Activated T-helper 17 cell treated with anti-CD3 and anti-CD28 coated beads, Interleukin-2, amount 50 U/mL, for 72 hours (primary cell): ENCODE measurements around the gene GJA9. TPM values are rescaled to one million over a fixed set of nuclear protein-coding genes. Genes with fewer than 3 reads are reported as not detected.
A peak's percentile ranks its signal among the peaks of the same experiment; 100 is the strongest.
"Not testable (repeated sequence)": the region's sequence is repeated elsewhere in the genome, so short reads cannot be mapped to it uniquely, and the experiment has no call there.

Experiments
- ATAC-seq: fragments of 150-1000 bp; cut with Tn5 transposase; replicated peaks from 2 replicates; pipeline ENCODE4 v1.10.0; 2021; ENCODE audit warnings: mild to moderate bottlenecking, moderate library complexity
- H3K27ac Mint-ChIP-seq: one replicate; pipeline ENCODE4 v1.8.0; 2022; ENCODE audit warnings: mixed read lengths
- H3K27me3 Mint-ChIP-seq: one replicate; pipeline ENCODE4 v1.8.0; 2022; ENCODE audit warnings: mixed read lengths
- H3K36me3 Mint-ChIP-seq: one replicate; pipeline ENCODE4 v1.8.0; 2022; ENCODE audit warnings: low read depth, mild to moderate bottlenecking, mixed read lengths
- H3K4me1 Mint-ChIP-seq: one replicate; pipeline ENCODE4 v1.8.0; 2022; ENCODE audit warnings: mixed read lengths
- H3K4me3 Mint-ChIP-seq: one replicate; pipeline ENCODE4 v1.8.0; 2022; ENCODE audit warnings: mild to moderate bottlenecking, mixed read lengths
- H3K9me3 Mint-ChIP-seq: one replicate; pipeline ENCODE4 v1.8.0; 2022; ENCODE audit warnings: mixed read lengths
- total RNA-seq, 2 donors: library from RNA; stranded (reverse); gene quantifications; one replicate each; pipeline ENCODE4 v1.2.3, GENCODE V29; 2022

Gene GJA9
- total RNA-seq, 2 donors from 2014 or later = not detected

DNA sequence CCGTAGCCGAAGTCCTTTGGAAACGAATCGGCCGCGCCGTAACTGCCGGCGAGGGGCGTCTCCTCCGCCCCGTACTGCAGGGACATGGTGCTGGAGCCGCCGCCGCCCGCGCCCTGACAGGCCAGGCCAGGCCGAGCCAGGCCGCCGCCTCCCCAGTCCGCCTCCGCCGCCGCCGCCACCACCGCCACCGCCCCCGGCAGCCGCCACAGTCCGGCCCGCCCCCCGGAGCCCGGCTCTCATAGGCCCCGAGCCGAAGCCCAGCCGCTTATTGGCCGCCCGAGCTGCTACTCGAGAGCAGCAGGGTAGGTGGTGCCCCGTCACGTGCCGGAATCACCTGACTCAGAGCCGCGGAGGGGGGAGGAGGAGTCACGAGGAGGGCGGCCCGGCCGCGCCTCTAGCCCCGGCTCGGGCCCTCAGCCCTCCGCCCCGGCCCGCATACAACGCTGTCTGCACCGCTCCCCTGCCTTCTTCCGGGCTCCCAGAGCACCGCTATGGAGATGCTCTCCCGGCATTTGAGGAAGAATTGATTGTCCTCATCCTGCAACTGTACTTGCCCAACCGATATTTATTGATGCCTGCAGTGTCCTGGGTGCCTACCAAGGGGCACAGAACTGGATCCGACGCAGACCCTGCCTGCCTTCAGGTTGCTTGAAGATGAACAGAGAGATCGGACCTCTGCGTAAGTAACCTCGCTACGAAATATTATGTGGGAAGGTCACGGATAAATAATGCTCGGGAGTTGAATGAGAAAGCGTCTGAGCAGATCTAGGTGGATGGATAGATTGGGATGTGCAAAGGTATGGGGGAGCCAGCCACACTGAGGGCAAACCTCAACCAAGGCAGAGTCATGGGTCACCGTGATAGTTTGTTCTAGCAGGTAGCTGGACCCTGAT is 21.6 kb downstream of the GJA9 start, which contains the start of gene RRAGC:
Gene RRAGC (minus strand): TSS at position 212 of the 893 bp plus-strand sequence. CDS start 126 bp downstream, at position 86.
- Mint-ChIP-seq H3K4me3 (peak within 1 kb of the TSS; percentile 86), H3K27ac (peak within 1 kb of the TSS; percentile 92), H3K9me3 (no peaks in the 10 kb centered on the region), H3K4me1 (peaks cover 12% of the 10 kb centered on the region), H3K27me3 (no peaks in the 10 kb centered on the region), H3K36me3 (peaks cover 67% of the 10 kb centered on the region)
- ATAC-seq = peak; percentile 93

DNA sequence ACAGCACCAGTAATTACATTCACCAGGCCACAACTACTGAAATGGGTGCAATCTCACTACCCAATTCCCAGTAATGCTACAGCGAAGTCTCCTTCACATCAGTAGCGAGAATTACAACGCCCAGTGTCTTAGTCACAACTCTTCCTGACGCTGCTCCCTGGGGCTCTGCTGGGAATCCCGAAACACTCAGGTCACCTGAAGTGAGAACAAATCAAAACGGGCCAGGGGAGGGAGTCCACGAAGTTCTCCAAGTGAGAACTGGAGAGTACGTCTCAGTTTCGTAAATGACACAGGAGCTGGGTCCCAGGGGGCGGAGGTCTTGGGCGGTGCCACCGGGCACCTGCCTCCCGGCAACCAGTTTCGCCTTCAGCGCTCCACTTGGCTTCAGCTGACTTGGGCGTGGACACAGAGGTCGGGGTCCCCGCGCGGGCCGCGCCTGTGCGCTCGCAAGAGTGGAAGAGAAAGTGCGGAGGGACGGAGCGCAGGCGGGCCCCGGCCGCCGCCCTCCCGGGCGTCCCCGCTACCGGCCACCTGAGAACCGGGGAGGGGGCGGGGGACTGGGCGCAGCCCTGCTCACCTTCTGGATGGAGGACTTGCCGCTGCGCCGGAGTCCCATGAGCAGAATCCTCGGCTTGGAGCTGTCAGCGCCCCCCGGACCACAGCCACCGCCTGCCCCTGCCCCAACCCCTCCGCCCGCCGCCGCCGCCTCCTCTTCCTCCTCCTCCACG is 22.4 kb downstream of the GJA9 start:
- Mint-ChIP-seq H3K27me3 (no peaks in the 10 kb centered on the region), H3K27ac (peak overlapping the region; percentile 92), H3K9me3 (no peaks in the 10 kb centered on the region), H3K4me3 (peak overlapping the region; percentile 86), H3K36me3 (peaks cover 67% of the 10 kb centered on the region), H3K4me1 (peaks cover 12% of the 10 kb centered on the region)
- peak; percentile 56 for ATAC-seq

DNA sequence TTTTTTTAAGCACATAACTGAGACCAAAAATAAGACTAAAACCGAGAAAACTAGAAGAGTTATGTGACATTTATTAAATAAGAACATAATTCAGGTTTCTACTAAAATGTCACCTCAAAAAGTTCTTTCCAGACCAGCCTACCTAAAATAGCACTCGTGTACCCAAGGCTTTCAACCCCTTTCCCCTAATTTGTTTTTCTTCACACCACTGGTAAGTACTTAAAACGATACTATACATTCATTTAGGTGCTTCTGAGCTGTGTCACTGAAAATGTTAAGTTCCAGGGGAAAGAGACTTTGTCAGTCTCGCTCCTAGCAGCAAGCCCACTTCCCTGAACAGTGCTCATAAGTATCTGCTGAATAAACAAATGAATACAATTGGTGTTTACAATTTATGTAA is 28.6 kb downstream of the GJA9 start:
- peaks cover 23% of the 10 kb centered on the region for H3K4me1 Mint-ChIP-seq
- ATAC-seq = peak; percentile 94
- H3K27me3 Mint-ChIP-seq = no peaks in the 10 kb centered on the region
- peak overlapping the region; percentile 83 for H3K27ac Mint-ChIP-seq
- peak overlapping the region; percentile 73 for H3K4me3 Mint-ChIP-seq
- no peaks in the 10 kb centered on the region for H3K9me3 Mint-ChIP-seq
- H3K36me3 Mint-ChIP-seq = peaks cover 94% of the 10 kb centered on the region

DNA sequence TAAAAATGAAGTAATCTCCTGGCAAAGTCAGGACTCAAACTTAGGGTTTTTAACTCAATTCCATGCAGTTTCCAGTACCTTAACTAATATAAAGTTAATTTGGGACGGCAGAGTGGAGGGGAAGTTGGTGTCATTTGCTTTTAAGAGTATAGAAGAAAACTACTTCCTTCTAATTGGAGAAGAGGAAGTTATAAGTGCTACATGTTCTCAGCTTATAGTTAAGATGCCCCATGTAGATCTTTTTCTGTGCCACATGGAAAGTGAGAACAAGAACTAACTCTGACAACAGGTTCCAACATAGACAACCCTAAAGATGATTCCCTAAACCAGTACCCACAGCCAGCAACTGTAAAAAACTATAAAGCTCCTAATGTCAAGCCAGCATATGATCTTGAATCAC is 33.3 kb downstream of the GJA9 start:
- Mint-ChIP-seq H3K36me3 (peaks cover 94% of the 10 kb centered on the region), H3K27ac (no peak overlapping the region), H3K27me3 (no peaks in the 10 kb centered on the region), H3K9me3 (no peaks in the 10 kb centered on the region), H3K4me3 (no peak overlapping the region), H3K4me1 (peaks cover 14% of the 10 kb centered on the region)
- no peak for ATAC-seq

DNA sequence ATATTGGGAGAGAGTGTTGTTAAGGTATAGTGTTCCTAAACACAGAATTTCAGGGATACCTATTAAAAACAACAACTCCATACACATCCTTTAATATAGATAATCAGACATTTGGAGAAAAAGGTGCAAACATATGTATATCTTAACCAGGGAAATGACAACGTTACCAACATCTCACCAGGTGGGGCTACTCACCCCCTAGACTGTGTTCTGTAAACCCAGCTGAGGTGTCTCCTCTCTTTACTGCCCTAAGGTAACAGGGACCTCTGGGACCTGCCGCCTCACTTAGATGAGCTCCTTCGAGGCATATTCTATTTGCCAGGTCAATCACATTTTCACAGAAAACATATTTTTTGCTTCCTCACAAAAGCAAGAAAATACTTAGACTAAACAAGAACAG is 35.2 kb downstream of the GJA9 start:
- Mint-ChIP-seq H3K9me3 (no peaks in the 10 kb centered on the region), H3K4me1 (peaks cover 6% of the 10 kb centered on the region), H3K27me3 (no peaks in the 10 kb centered on the region), H3K27ac (no peak overlapping the region), H3K4me3 (no peak overlapping the region), H3K36me3 (peaks cover 91% of the 10 kb centered on the region)
- no peak for ATAC-seq

DNA sequence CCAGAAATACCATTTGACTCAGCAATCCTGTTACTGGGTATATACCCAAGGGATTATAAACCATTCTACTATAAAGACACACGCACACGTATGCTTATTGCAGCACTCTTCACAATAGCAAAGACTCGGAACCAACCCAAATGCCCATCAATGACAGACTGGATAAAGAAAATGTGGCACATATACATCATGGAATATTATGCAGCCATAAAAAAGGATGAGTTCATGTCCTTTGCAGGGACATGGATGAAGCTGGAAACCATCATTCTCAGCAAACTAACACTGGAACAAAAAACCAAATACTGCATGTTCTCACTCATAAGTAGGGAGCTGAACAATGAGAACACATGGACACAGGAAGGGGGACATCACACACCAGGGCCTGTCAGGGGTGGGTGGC is 36.3 kb downstream of the GJA9 start:
- not testable (repeated sequence) for H3K4me1 Mint-ChIP-seq, H3K9me3 Mint-ChIP-seq, H3K27me3 Mint-ChIP-seq, H3K4me3 Mint-ChIP-seq, H3K27ac Mint-ChIP-seq, ATAC-seq
- H3K36me3 Mint-ChIP-seq = peaks cover 89% of the 10 kb centered on the region

DNA sequence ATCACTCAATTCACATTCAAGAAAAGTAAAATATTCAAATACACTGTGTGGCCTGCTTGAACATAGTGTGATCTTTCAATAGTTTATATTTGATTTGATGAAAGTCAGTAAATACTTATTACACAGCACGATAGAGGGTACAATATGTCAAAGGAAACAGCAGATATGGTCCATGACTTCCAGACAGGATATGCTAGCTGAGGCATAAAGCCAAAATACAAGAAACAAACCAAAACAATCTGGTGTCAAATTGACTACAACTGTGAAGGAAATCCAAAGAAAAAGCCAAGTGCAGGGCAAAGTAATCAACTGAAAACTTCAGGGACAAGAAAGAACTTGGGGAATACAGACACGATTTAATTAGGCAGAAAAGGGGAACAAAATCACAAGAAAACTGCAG is 41.1 kb downstream of the GJA9 start:
- ATAC-seq = no peak
- H3K27me3 Mint-ChIP-seq = no peaks in the 10 kb centered on the region
- H3K4me3 Mint-ChIP-seq = no peak overlapping the region
- H3K27ac Mint-ChIP-seq = peak overlapping the region; percentile 35
- no peaks in the 10 kb centered on the region for H3K9me3 Mint-ChIP-seq
- peaks cover 72% of the 10 kb centered on the region for H3K36me3 Mint-ChIP-seq
- H3K4me1 Mint-ChIP-seq = peaks cover 9% of the 10 kb centered on the region

DNA sequence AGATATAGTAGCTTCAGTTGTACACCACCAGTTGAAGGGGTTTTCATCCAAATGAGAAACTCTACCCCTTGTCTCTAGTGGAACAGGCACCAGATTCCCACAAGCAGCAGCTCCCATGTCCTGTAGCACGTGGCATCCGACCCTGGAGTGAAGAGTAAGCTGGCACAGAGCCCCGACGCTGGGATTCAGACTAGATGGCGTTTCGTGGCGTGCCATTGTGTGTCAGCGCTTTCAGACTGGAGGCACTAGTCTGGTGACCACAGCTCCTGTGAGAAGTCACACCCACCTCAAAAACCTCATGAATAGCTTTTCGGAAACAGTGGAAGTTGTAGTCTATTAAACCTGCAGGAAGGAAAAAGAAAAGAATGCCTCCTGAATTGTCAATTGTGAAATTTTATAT is 42.0 kb downstream of the GJA9 start:
- Mint-ChIP-seq H3K27me3 (no peaks in the 10 kb centered on the region), H3K27ac (no peak overlapping the region), H3K4me1 (peaks cover 3% of the 10 kb centered on the region), H3K36me3 (peaks cover 63% of the 10 kb centered on the region), H3K4me3 (no peak overlapping the region), H3K9me3 (no peaks in the 10 kb centered on the region)
- no peak for ATAC-seq

DNA sequence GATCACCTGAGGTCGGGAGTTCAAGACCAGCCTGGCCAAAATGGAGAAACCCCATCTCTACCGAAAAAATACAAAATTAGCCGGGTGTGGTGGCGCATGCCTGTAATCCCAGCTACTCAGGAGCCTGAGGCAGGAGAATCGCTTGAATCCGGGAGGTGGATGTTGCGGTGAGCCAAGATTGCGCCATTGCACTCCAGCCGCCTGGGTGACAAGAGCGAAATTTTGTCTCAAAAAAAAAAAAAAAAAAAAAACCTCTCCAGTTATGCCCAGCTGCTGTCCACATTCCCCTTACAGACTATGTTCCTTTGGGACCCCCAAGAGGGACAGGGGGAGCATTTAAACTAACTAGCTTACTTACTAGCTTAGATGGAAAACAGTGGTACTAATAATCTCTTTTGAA is 45.1 kb downstream of the GJA9 start:
- not testable (repeated sequence) for ATAC-seq, H3K4me3 Mint-ChIP-seq, H3K27me3 Mint-ChIP-seq, H3K4me1 Mint-ChIP-seq, H3K27ac Mint-ChIP-seq, H3K9me3 Mint-ChIP-seq
- peaks cover 35% of the 10 kb centered on the region for H3K36me3 Mint-ChIP-seq

DNA sequence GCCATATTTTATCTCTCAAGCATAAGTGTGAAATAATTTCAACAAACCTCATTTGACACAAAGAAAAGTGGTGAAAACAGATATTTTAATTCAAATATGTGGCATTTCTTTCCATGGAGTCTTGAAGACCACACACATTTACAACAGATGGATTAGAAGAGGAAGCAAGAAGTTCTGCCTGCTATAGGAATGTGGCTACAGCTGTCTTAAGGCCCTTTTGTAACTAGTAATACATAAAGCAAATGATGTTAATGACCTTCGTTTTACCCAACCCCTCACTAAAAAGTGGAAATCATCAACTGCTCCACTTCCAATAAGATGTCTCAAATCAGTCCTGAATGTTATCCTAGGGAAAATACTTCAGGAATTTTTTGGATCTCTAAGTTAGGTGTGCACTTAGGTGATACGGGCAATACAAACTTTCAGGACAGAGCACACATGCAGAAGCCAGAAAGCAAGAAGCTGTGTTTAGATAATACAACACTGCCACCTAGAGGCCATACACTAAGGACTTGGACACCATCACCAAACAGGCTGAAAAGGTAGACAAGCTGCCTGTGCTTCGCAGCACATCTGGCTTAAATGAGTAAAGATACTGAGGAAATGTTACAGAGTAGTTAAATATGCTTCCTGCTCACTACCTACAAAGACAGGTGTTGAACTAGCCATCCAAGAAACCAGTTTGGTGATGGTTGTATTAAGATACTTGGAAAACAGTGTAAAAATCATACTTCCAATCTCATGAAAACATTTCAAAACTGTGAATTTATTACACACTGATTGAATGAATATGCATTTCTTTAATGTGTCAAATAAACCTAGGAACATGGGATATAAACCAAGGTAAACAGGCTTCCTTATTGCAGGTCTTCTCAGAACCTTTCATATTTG is 46.2 kb downstream of the GJA9 start:
- Mint-ChIP-seq H3K27ac (no peak overlapping the region), H3K4me1 (peaks cover under 1% of the 10 kb centered on the region), H3K9me3 (no peaks in the 10 kb centered on the region), H3K4me3 (no peak overlapping the region), H3K27me3 (peaks cover 4% of the 10 kb centered on the region), H3K36me3 (peaks cover 27% of the 10 kb centered on the region)
- peak; percentile 88 for ATAC-seq

DNA sequence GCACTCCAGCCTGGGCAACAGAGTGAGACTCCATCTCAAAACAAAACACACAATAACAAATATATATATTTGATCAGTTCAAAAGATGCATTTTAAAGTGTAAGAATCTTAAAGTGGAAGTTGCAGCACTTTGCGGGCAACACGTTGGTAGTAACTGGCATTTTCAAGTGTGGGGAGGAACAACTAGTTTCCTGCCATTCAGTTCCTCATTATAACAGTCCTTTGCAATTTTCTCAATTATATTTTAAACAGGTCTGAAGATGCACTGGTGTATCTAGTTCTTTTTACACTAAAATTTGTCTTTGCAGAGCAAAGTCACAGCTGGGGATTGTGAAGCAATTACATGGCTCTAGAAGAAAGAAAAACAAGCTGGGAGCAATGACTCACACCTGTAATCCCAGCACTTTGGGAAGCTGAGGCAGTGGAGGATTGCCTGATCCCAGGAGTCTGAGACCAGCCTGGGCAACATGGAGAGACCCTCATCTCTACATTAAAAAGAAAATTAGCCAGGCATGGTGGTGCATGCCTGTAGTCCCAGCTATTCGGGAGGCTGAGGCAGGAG is 47.1 kb downstream of the GJA9 start:
- Mint-ChIP-seq H3K27me3 (peaks cover 8% of the 10 kb centered on the region), H3K27ac (no peak overlapping the region), H3K4me1 (no peaks in the 10 kb centered on the region), H3K9me3 (no peaks in the 10 kb centered on the region), H3K36me3 (peaks cover 18% of the 10 kb centered on the region), H3K4me3 (no peak overlapping the region)
- no peak for ATAC-seq

DNA sequence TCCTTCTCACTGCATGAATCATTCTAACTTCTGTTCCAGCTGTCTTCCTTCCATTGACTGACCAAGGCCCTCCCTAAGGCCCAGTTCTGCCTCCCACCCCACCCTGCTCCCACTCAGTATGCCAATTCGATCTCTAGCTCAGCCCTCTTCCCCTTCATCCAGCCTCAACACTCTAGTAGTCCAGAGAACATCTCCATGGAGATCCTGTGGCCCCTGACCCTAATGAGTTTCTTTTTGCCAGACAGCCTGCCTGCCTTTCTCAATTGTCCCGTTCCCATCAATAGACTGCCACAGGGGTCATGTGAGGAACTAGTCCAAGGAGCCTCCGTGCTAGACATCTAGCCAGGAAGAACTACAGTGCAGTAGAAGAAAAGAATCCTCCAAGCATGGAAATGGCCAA is 48.2 kb downstream of the GJA9 start:
- H3K36me3 Mint-ChIP-seq = peaks cover 7% of the 10 kb centered on the region
- ATAC-seq = no peak
- no peaks in the 10 kb centered on the region for H3K4me1 Mint-ChIP-seq

DNA sequence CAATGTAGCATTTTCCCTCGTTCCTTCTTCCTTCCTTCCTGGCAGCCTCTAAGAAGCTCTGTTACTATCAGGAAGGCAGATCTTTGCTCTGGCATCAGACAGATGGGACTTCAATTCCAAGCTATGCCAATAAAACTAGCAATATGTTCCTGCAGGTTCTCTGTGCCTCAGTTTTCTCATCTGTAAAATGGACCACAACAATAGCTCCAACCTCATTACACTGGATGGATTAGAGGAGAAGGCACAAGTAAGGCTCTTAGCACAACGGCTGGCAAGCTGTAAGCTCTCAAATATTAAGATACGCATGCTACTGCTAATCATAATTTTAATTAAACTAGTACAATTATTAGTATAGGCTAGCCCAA is 49.0 kb downstream of the GJA9 start:
- no peaks in the 10 kb centered on the region for H3K36me3 Mint-ChIP-seq
- H3K4me1 Mint-ChIP-seq = no peaks in the 10 kb centered on the region
- no peak overlapping the region for H3K4me3 Mint-ChIP-seq
- H3K27ac Mint-ChIP-seq = no peak overlapping the region
- ATAC-seq = no peak
- no peaks in the 10 kb centered on the region for H3K9me3 Mint-ChIP-seq
- peaks cover 12% of the 10 kb centered on the region for H3K27me3 Mint-ChIP-seq

More for the DNA sequence above, 48.2 kb downstream of the GJA9 start:
- no peak overlapping the region for H3K4me3 Mint-ChIP-seq
- no peaks in the 10 kb centered on the region for H3K9me3 Mint-ChIP-seq
- no peak overlapping the region for H3K27ac Mint-ChIP-seq
- peaks cover 12% of the 10 kb centered on the region for H3K27me3 Mint-ChIP-seq
